ENCODE results near the gene RPTOR. TPM values are rescaled to one million over a fixed set of nuclear protein-coding genes. Genes with fewer than 3 reads are reported as not detected.
"Not testable (repeated sequence)": the region's sequence is repeated elsewhere in the genome, so short reads cannot be mapped to it uniquely, and the experiment has no call there.

RPTOR gene, protein sequence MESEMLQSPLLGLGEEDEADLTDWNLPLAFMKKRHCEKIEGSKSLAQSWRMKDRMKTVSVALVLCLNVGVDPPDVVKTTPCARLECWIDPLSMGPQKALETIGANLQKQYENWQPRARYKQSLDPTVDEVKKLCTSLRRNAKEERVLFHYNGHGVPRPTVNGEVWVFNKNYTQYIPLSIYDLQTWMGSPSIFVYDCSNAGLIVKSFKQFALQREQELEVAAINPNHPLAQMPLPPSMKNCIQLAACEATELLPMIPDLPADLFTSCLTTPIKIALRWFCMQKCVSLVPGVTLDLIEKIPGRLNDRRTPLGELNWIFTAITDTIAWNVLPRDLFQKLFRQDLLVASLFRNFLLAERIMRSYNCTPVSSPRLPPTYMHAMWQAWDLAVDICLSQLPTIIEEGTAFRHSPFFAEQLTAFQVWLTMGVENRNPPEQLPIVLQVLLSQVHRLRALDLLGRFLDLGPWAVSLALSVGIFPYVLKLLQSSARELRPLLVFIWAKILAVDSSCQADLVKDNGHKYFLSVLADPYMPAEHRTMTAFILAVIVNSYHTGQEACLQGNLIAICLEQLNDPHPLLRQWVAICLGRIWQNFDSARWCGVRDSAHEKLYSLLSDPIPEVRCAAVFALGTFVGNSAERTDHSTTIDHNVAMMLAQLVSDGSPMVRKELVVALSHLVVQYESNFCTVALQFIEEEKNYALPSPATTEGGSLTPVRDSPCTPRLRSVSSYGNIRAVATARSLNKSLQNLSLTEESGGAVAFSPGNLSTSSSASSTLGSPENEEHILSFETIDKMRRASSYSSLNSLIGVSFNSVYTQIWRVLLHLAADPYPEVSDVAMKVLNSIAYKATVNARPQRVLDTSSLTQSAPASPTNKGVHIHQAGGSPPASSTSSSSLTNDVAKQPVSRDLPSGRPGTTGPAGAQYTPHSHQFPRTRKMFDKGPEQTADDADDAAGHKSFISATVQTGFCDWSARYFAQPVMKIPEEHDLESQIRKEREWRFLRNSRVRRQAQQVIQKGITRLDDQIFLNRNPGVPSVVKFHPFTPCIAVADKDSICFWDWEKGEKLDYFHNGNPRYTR (N-terminal part only)
- 31.1 TPM for polyA plus RNA-seq (ENCODE audit: insufficient read length)

DNA sequence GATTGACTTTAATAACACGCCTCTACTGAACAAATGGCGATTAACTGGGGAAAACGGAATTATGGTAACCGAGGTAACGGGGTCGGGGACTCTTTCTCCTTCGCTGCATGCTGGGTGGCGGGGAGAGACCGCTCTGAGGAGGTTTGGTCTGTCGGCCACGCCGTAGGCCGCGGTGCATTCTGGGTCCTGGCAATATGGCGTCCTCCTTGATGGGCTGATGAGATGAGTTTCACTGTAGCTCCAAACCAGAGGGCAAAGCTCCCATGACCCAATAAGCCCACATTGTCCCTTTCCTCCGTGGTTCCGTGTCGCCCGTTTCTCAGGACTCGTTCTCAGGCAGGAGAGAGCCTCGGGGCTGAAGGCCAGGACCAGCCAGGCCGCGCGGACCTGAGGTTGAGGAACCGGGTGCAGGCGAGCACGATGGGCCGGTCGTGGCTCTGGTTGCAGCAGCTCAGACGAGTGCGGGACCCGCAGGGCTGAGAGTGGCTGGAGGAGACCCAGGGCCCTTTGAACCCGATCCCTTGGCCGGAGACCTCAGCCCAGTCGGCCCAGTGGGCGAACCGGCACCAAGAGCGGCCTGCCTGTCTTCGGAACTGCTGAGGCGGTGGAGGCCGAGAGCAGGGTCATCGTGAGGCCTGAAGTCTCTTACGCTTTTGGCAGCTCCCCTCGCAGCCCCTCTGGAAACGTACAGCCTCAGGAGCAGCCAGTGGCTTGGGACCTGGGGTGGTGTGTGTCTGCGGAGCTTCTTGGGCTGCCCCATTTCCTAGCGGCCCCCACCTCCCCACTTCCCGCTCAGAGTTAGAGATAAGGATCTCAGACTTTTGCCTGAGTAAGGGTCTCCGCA lies at the start of gene RPTOR:
Gene RPTOR, plus strand, starts transcription at position 184 of the 844 bp plus-strand sequence. CDS start 792 bp downstream, outside the sequence.
- peak; percentile 95 for DNase-seq

DNA sequence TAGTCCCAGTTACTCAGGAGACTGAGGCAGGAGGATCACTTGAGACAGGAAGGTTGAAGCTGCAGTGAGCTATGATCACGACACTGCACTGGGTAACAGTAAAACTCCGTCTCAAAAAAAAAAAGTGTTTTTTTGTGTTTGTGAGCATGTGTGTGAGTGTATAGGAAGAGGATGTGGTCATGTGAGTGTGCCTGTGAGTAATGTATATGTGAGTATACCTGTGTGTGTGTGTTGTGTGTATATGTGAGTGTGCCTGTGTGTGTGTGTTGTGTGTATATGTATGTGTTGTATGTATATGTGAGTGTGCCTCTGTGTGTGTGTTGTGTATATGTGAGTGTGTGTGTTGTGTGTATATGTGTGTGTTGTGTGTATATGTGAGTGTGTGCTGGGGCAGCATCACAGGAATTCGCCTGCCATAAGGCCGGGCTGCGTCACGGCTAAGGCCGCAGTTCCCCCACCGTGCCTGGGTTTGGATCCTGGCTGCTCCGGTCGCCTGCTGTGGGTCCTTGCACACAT lies 46.9 kb upstream of the RPTOR start:
- DNase-seq, result no peak

DNA sequence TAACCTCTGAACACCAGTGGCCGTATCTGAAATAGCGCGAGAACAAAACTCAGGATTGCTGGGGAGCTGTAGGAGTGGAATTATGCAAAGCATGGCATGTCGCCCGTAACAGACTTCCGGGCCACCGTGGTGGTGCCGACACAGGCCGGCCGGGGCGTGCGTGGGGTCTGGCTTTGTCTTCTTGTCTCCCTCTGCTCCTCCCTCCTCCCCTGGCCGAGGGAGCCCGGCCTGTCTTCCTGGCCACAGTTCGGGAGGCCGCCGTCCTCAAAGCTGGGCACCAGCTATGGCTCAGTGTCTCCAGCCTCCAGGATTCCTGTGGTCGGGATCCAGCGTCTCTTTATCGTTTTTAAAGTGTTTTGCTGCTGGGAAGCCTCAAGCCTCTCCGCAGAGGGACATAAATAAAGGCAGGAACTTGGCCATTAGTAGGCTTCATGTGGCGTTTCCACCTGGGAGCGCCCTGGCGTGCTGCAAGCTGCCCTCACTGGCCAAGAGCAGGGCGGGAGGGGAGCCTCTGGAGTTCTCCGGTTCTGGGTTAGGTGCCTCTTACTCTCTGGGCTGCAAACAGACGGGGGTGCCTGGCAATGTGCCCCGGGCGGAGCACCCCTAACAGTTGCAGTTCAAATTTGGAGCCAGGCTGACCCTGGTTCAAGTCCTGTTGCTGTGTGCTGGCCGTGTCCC lies 46.3 kb upstream of the RPTOR start:
- DNase-seq, result peak; percentile 64

DNA sequence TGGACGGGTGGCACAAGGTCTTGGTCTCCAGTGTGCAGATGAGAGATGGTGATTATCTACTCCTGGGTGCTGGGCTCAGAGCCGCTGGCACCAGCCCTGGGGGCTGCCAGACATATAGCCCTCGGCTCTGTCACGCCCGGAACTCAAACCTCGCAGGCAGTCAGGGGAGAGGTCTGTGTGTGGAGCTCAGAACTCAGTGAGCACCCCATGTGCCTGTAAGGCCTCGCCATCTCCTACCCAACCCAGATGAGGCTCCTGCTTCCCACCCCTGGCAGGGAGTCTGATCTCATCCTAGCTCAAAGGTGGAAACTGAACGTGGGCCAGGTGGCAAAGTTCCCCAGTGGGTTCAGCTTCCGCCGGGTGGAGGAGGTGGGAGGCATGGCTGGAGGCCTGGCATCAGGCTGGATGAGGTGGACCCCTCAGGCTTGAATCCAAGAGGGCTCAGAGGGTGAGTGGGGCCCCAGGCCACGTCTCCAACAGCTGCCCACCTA lies 45.7 kb upstream of the RPTOR start:
- no peak for DNase-seq

DNA sequence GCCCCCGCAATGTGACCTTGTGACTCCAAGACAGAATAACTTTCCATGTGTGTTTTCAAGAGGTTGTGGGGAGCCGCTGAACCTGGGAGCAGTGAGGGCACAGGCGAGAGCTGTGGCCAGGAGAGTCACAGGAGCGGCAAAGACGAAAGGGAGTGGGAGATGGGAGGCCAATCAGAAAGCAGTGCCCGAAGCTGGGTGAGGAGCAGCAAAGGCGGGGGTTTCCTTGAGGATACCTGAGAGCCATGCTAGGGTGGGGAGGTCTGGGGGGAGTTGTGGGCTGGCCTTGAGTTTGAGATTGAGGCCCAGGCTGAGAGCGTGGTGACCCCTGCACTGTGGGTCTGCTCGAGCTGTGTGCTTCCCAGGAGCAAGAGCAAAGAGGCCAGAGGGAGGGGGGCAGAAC lies 45.1 kb upstream of the RPTOR start:
- DNase-seq, result no peak

DNA sequence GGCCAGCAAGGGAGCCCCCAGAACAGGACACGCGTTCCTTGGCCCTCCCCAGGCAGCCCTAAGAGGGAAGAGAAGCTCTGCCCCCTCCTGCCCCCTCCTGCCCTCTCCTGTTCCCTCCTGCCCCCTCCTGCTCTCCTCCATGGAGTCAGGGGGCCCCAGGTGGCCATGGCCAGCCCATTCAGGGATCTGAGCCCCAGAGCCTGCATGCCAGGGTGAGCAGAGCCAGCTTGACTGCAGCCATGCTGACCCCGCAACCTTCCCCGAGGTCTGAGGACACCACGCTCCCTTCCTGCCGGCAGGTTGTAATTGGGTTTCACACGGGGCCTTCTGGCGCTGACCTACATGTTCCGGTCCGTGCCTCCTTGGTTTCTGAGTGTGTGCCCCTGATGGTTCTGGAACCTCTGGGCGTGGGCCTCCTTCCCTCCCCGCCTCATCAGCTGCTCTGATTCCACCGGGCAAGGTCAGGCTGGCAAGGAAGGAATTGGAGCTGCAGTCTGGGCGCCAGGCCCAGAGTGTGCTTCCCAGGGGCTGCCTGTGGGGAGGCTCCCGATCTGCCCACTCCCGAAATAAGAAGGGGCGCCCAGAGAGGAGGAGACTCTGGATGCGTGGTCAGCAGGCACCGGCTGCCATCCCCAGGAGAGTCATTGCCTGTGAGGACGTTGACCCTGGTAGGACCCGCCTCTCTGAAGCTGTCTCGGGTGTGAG lies 44.5 kb upstream of the RPTOR start:
- no peak for DNase-seq

DNA sequence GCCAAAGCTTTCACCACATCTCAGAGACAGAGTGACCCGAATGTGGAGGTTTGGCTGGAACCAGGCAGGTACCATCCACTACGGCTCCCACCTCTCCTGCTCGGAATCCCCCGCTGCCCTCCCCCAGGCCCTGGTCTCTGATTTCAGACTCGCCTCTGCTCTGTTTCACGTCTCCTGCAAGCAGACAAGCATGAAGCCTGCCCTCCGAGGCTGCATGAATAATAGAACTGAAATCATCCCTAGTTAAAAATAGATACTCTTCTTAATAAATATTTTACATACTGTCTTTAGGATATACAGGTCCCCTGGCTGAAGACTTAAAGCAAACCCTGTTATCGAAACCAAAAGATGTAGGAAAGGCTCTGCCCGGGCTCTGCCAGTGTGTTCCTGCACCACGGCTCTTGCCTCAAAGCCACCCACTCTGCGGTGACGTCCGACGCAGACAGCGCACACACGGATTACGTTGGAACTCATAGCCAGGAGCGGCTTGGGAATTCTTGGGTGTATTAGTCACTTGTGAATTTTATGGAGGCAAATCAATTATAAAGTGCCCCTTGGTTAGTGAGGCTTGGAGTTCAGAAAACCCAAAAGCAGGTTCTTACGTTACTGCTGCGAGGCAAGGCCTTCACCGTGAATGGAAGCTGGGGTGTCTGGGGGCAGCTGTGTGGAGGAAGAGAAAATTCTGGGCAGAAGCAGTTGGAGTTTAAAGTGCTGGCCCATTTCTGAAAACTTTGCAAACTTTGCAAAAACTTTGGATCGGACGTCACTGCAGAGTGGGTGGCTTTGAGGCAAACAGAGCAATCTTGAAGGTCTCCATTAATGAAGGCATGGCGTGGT lies 42.7 kb upstream of the RPTOR start:
- DNase-seq, result no peak

DNA sequence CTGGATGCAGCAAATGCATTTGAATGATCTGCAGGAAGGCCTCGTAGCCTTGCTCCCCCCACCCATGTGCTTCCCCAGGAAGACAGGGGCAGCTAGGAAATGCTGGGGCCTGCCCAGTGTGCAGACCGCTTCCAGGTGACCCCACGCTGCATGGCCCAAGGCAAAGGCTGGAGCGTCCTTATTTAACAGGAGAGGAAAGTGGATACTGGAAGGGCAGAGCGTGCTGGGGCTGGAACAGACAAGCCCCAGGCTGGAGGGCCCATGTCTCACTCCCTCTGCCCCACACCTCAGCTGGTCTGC lies 42.1 kb upstream of the RPTOR start:
- no peak for DNase-seq

DNA sequence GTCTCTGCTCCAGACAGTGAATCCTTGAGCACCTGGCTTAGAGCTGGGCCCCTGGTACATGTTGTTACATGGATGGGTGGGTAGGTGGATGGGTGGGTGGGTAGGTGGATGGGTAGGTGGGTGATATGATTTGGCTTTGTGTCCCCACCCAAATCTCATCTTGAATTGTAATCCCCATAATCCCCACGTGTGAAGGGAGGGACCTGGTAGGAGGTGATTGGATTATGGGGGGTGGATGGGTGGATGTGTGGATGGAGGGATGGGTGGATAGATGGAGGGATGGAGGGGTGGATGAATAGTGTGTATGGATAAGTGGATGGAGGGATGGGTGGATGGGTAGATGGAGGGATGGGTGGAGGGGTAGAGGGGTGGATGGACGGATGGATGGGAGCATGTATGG lies 41.6 kb upstream of the RPTOR start:
- no peak for DNase-seq

DNA sequence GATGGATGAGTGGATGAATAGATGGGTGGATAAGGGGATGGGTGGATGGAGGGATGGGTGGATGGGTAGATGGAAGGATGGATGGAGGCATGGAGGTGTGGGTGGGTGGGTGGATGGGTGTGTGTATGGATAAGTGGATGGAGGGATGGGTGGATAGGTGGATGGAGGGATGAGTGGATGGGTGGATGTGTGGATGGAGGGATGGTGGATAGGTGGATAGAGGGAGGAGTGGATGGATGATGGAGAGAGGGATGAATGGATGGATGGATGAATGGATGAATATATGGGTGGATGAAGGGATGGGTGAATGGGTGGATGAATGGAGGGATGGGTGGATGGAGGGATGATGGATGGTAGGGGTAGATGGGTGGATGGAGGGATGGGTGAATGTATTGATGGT lies 40.7 kb upstream of the RPTOR start:
- no peak for DNase-seq

DNA sequence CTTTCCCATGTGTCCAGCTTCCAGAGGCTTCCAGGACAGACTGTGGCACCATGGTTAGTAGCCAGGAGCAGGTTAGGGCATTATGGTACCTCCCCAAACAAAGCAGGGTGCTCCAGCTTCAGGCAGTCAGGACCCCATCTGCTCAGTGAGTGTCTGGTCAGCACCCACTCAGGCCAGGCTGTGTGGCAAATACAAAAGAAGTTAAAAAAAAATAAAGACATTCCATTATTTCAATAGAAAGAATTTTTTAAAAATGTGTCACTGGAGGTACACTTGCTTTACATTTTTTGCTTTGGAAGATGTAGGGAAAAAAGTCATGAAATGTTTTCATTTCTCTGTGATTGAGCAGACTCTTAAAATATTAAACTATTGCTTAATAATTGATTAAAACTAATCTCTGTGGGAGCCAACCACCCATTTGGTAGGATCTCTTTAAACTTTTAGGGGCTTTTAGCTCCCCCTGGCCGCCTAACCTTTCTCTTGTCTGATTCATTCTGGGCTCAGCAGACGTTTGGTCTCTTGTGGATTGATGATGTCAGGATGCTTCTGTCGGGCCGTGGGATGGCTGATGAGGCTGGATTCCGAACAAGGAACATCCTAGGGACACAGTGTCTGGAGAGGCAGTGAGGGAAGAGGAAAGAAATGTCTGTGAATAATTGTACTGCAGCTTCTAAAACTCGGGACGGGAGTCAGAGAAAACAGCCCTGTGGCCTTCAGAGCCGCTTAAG lies 39.8 kb upstream of the RPTOR start:
- peak; percentile 22 for DNase-seq

DNA sequence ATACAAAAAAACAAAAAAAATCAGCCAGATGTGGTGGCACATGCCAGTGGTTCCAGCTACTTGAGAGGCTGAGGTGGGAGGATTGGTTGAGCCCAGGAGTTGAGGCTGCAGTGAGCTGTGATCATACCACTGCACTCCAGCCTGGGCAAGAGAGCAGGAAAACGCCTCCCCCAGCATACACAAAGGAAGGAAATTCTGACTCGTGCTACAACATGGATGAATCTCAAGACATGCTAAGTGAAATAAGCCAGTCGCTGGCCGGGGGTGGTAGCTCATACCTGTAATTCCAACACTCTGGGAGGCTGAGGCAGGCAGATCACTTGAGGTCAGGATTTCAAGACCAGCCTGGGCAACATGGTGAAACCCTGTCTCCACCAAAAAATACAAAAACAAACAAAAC lies 37.5 kb upstream of the RPTOR start:
- DNase-seq, result not testable (repeated sequence)

DNA sequence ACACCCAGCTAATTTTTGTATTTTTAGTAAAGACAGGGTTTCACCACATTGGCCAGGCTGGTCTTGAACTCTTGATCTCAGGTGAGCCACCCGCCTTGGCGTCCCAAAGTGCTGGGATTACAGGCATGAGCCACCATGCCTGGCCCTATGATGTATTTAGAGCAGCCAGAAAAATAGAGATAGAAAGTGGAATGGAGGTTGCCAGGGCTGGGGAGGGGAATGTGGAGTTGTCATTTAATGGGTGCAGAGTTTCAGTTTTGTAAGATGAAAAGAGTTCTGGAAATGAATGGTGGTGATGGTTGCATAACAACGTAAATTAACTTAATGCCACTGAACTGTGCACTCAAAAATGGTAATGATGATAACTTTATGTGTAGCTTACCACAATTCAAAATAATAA lies 36.7 kb upstream of the RPTOR start:
- no peak for DNase-seq

DNA sequence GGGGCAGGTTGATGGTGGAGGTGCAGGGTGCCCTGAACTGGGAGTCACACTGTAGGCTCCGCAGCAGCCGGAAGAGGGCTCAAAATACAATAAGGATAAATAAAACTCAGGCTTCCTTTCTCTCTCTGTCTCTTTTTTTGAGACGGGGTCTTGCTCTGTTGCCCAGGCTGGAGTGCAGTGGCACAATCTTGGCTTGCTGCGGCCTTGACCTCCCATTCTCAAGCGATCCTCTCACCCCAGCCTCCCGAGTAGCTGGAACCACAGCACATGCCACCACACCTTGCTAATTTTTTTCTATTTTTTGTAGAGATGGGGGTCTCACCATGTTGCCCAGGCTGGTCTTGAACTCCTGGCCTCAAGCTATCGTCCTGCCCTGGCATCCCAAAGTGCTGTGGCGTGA lies 35.3 kb upstream of the RPTOR start:
- no peak for DNase-seq

DNA sequence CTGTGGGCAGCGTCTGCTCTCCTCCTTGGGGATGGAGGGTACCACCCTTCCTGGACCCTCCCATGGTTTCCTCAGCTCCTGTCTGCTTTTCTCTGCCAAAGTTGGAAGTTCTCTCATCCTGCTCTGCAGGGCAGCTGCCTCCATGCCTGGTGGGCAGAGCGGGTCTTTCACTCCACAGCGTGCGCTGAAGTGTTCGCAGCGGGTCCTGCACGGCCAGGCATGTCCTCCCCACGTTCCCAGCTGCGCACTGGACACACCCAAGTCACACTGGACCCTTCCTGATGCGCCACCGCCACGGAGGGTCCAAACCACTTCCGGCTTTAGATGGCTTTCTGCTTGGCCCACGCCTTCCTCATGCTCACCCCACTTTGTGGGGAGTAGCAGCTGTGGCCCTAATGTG lies 34.5 kb upstream of the RPTOR start:
- no peak for DNase-seq

DNA sequence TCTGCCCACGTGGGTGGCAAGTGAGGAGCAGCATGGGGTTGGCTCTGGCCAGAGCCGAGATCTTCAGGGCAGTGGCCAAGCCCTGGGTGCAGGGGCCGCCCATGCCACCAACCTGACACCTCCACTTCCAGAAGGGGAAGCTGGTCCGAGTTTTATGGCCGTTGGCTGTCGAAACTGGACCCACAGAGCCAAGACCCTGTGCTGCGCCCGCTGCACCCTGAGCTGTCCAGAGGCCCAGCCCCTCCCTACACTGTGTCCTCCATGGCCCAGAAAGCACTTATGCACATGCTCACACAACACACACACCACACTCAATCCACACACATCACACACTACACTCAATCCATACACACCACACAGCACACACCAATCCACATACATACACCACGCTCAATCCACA lies 33.9 kb upstream of the RPTOR start:
- no peak for DNase-seq

DNA sequence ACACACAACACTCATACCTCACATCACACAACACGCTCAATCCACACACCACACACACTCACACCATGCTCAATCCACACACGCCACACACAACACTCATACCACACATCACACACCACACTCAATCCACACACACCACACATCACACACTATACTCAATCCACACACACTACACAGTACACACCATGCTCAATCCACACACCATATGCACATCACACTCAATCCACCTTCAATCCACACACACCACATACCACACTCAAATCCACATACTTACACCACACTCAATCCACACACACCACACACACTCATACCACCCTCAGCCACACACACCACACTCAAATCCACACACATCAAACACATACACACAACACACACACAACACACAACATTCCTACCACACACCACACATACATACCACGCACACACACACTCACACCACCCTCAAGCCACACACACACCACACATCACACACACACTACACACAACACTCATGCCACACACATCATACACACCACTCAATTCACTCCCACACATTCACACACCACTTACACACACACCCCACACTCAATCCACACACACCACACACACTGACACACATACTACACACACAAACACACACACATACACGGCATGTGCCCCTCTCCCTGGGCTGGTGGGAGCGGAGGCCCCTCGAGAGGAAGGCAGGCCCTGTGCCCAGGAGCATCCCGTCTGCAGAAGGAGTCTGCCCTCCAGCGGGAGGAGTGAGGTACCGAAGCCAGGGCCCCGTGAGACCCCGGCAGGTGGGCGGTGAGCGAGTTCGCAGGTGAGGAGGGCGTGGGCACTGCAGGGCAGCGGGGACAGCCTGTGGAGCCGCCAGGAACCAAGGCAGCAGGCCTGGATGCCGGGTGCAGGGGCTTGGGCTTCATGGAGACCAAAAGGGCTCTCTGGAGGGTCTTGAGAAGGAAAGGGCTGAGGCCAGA lies 33.1 kb upstream of the RPTOR start:
- DNase-seq, result no peak

DNA sequence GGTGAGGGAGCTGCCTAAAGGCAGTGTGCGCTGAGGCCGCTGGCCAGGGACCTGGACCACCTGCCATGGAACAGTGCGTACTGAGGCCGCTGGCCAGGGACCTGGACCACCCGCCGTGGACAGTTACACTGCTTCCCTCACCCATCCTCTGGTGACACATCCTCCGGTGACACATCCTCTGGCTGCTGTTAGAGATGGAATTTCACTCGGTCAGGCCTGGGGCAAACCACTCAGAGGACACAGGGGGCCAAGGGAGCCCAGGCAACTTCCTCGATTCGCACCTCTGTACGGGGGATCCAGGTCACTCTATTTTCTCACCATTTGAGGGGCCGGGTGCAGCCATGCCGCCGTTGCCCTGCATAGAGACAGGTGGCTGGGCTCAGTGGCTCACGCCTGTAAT lies 32.4 kb upstream of the RPTOR start:
- DNase-seq, result no peak
